ENCODE data around the gene PRAME.

Gene PRAME

GRCh38 chr22:22553735-22554586 lies 5.1 kb downstream of the PRAME start (continued):
- TF ChIP-seq PATZ1 (CRISPR knock-in tag; IDR thresholded peaks at IDR 0.05; ENCODE audit: borderline replicate concordance) (no peak), GLIS3 (CRISPR knock-in tag; IDR thresholded peaks at IDR 0.05) (no peak), RARB (CRISPR knock-in tag; IDR thresholded peaks at IDR 0.05) (no peak)

GRCh38 chr22:22553141-22553540 lies 5.9 kb downstream of the PRAME start:
- no peak for ATAC-seq

DNA sequence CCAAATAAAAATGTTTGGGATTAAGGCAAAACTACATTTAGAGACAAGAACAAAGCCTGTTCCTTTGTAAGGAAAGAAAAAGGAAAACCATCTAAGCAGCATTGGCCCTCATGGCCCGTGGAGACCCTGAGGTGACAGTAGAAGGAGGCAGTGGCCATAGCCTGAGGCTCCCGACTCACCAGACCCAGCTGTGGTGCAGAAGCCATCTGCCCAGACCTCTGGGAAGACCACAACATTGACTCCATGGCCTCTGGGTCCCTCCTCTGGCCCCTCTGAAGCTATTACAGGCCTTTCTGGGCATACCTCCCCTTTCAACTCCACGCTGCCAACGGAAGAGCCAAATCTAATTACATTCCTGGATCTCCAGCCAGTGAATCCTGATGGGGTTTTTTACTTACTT lies 6.4 kb downstream of the PRAME start:
- ATAC-seq = peak; percentile 65
- no peak for TF ChIP-seq SNAI2 (CRISPR knock-in tag; IDR thresholded peaks at IDR 0.05)
- no peak for TF ChIP-seq GLIS3 (CRISPR knock-in tag; IDR thresholded peaks at IDR 0.05)
- TF ChIP-seq ZNF8 (CRISPR knock-in tag; IDR thresholded peaks at IDR 0.05) = peak; percentile 78
- TF ChIP-seq ISL1 (CRISPR knock-in tag; IDR thresholded peaks at IDR 0.05) = no peak
- TF ChIP-seq ZFP30 (CRISPR knock-in tag; IDR thresholded peaks at IDR 0.05) = no peak
- TF ChIP-seq ZNF70 (CRISPR knock-in tag; IDR thresholded peaks at IDR 0.05) = no peak
- no peak for TF ChIP-seq PPARA (CRISPR knock-in tag; IDR thresholded peaks at IDR 0.05; ENCODE audit: borderline replicate concordance)
- no peak for TF ChIP-seq OSR1 (CRISPR knock-in tag; IDR thresholded peaks at IDR 0.05)
- TF ChIP-seq, protein P1, sequence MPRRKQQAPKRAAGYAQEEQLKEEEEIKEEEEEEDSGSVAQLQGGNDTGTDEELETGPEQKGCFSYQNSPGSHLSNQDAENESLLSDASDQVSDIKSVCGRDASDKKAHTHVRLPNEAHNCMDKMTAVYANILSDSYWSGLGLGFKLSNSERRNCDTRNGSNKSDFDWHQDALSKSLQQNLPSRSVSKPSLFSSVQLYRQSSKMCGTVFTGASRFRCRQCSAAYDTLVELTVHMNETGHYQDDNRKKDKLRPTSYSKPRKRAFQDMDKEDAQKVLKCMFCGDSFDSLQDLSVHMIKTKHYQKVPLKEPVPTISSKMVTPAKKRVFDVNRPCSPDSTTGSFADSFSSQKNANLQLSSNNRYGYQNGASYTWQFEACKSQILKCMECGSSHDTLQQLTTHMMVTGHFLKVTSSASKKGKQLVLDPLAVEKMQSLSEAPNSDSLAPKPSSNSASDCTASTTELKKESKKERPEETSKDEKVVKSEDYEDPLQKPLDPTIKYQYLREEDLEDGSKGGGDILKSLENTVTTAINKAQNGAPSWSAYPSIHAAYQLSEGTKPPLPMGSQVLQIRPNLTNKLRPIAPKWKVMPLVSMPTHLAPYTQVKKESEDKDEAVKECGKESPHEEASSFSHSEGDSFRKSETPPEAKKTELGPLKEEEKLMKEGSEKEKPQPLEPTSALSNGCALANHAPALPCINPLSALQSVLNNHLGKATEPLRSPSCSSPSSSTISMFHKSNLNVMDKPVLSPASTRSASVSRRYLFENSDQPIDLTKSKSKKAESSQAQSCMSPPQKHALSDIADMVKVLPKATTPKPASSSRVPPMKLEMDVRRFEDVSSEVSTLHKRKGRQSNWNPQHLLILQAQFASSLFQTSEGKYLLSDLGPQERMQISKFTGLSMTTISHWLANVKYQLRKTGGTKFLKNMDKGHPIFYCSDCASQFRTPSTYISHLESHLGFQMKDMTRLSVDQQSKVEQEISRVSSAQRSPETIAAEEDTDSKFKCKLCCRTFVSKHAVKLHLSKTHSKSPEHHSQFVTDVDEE (CRISPR knock-in tag; IDR thresholded peaks at IDR 0.05) = no peak
- no peak for TF ChIP-seq ZFP3 (CRISPR knock-in tag; IDR thresholded peaks at IDR 0.05)
- no peak for TF ChIP-seq ESRRG (CRISPR knock-in tag; IDR thresholded peaks at IDR 0.05)
- TF ChIP-seq TCF4 (CRISPR knock-in tag; IDR thresholded peaks at IDR 0.05; ENCODE audit: borderline replicate concordance) = peak; percentile 36; the same call in 1 of the 2 replicates

More at GRCh38 chr22:22553141-22553540, 5.9 kb downstream of the PRAME start:
- TF ChIP-seq SNAI2 (CRISPR knock-in tag; IDR thresholded peaks at IDR 0.05) = no peak

DNA sequence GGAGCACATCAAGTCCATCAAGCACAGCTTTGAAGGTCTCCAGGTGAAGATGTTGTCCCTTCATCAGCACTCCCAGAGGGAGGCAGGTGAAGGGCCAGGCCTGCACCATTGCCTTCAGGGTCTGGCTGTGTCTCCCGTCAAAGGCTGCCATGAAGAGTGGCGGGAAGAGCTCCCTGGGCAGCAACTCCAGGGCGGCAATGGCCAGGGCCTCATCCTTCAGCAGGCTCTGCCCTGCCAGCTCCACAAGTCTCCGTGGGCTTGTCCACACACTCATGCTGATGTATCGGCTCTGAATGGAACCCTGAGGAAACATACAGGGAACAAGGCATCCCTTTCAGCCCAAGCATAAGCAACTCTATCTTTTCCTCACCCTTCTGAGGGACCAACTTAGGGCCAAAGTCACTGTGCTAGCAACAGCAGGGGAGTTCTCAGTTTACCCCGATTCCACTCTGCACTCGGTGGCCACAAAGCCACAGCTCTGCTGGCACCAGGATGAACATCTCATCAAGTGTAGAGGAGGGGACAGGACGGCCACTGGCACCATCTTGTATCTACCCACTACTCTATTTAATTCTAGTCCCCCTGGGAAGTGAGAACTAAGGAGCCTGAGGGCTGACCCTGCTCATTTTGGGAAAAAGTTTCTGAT lies 8.2 kb downstream of the PRAME start:
- no peak for TF ChIP-seq CSRNP3 (CRISPR knock-in tag; IDR thresholded peaks at IDR 0.05)
- no peak for TF ChIP-seq ZNF565 (CRISPR knock-in tag; conservative IDR thresholded peaks at IDR 0.05; ENCODE audit: low read depth)
- no peak for TF ChIP-seq RARB (CRISPR knock-in tag; IDR thresholded peaks at IDR 0.05)
- no peak for TF ChIP-seq SNAI2 (CRISPR knock-in tag; IDR thresholded peaks at IDR 0.05)
- TF ChIP-seq BACH2 (CRISPR knock-in tag; IDR thresholded peaks at IDR 0.05; ENCODE audit: borderline replicate concordance) = no peak
- TF ChIP-seq CREB5 (CRISPR knock-in tag; IDR thresholded peaks at IDR 0.05; ENCODE audit: low read depth) = no peak
- TF ChIP-seq ISL1 (CRISPR knock-in tag; IDR thresholded peaks at IDR 0.05) = no peak
- TF ChIP-seq ESRRG (CRISPR knock-in tag; IDR thresholded peaks at IDR 0.05) = no peak
- no peak for TF ChIP-seq ZNF70 (CRISPR knock-in tag; IDR thresholded peaks at IDR 0.05)
- TF ChIP-seq ARNTL (CRISPR knock-in tag; IDR thresholded peaks at IDR 0.05; ENCODE audit: borderline replicate concordance, low read depth) = no peak
- no peak for TF ChIP-seq GLIS3 (CRISPR knock-in tag; IDR thresholded peaks at IDR 0.05)
- TF ChIP-seq ZC3H10 (CRISPR knock-in tag; IDR thresholded peaks at IDR 0.05) = no peak
- no peak for TF ChIP-seq PPARA (CRISPR knock-in tag; IDR thresholded peaks at IDR 0.05; ENCODE audit: borderline replicate concordance)
- TF ChIP-seq ZFP30 (CRISPR knock-in tag; IDR thresholded peaks at IDR 0.05) = no peak
- TF ChIP-seq, protein P1 (CRISPR knock-in tag; IDR thresholded peaks at IDR 0.05) = no peak
- TF ChIP-seq ZFP3 (CRISPR knock-in tag; IDR thresholded peaks at IDR 0.05) = no peak
- no peak for ATAC-seq
